Adipocyte (in vitro differentiated cells): Measurements from ENCODE around the gene WEE2.
"Not testable (repeated sequence)": the region's sequence is repeated elsewhere in the genome, so short reads cannot be mapped to it uniquely, and the experiment has no call there.

Experiments used
- DNase-seq: peaks from one replicate; pipeline ENCODE4 v3.0.0-alpha.2; 2015; ENCODE audit warnings: low read depth
- H3K27me3 ChIP-seq: replicated peaks from 2 replicates; pipeline ENCODE4 v1.7.0; 2013; ENCODE audit warnings: mild to moderate bottlenecking, low read length, moderate library complexity; ENCODE audit not compliant: control insufficient read depth, insufficient read depth
- H3K36me3 ChIP-seq: 2 replicates; pipeline ENCODE4 v1.7.0; 2013; ENCODE audit warnings: low read length, mild to moderate bottlenecking, moderate library complexity; ENCODE audit not compliant: control insufficient read depth, insufficient read depth, severe bottlenecking
- H3K4me1 ChIP-seq: 2 replicates; pipeline ENCODE4 v1.7.0; 2013; ENCODE audit warnings: mild to moderate bottlenecking, low read length, moderate library complexity; ENCODE audit not compliant: control insufficient read depth, insufficient read depth
- H3K4me3 ChIP-seq: 2 replicates; pipeline ENCODE4 v1.7.0; 2013; ENCODE audit warnings: mild to moderate bottlenecking, low read length, moderate library complexity
- H3K9ac ChIP-seq: 2 replicates; pipeline ENCODE4 v1.7.0; 2013; ENCODE audit warnings: mild to moderate bottlenecking, low read length, moderate library complexity
- H3K9me3 ChIP-seq: 2 replicates; pipeline ENCODE4 v1.7.0; 2013; ENCODE audit warnings: mild to moderate bottlenecking, low read length, moderate library complexity; ENCODE audit not compliant: control insufficient read depth

WEE2 gene

DNA sequence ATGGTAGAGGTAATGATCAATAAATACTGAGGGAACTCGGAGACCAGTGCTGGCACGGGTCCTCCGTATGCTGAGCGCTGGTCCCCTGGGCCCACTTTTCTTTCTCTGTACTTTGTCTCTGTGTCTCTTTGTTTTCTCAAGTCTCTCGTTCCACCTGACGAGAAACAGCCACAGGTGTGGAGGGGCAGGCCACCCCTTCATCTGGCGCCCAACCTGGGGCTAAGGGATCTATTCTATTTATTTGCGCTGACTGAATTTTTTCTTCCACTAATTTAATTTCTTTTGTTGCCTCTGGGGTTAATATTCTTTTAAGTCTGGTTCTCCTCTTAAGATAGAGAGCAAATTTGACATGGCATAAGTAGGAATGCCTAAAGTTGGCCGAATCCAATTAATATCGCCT lies 43.8 kb downstream of the WEE2 start:
- H3K36me3 ChIP-seq: peaks cover 82% of the 10 kb centered on the region
- H3K4me3 ChIP-seq, H3K4me1 ChIP-seq, H3K9ac ChIP-seq, DNase-seq, H3K27me3 ChIP-seq: not testable (repeated sequence)
- H3K9me3 ChIP-seq: peaks cover 18% of the 10 kb centered on the region

DNA sequence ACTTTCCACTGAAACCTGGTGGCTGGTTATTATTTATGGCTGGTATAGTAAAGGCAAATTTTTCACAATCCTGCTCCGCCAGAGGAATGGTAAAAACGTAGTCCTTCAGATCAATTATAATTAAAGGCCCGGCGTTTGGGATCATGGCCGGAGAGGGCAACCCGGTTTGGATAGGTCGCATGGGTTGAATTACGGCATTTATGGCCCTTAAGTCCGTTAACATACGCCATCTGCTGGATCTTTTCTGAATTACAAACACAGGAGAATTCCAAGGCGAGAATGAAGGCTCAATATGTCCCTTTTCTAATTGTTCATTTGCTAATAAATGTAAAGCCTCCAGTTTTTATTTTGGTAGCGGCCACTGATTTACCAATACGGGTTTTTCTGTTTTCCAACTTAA lies 44.5 kb downstream of the WEE2 start:
- H3K9me3 ChIP-seq: peaks cover 18% of the 10 kb centered on the region
- DNase-seq: peak; percentile 5
- H3K27me3 ChIP-seq: no peaks in the 10 kb centered on the region
- no peak overlapping the region for H3K4me3 ChIP-seq
- no peaks in the 10 kb centered on the region for H3K4me1 ChIP-seq
- H3K9ac ChIP-seq: no peak overlapping the region
- peaks cover 85% of the 10 kb centered on the region for H3K36me3 ChIP-seq

DNA sequence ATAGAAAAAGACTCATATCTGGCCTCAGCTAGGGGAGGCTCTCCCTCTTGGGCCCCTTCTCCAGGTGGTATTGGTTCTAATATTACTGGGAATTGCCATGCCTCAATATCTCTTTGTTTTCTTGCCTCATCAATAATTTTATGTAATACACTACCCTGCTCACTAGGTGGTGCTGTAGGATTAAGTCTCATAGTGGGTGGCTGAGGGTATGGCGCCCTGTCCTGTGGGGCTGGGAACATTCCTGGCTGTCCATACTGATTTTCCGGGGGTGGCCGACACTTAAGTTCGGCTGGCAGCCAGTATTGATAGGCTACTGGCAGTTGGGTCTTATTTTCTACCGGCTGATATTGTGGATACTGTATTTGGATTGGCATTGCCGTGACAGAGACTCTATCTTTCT lies 46.8 kb downstream of the WEE2 start:
- peak; percentile 20 for DNase-seq
- Histone ChIP-seq H3K4me3 (no peak overlapping the region), H3K36me3 (peaks cover 73% of the 10 kb centered on the region), H3K27me3 (no peaks in the 10 kb centered on the region), H3K4me1 (no peaks in the 10 kb centered on the region), H3K9me3 (peaks cover 18% of the 10 kb centered on the region), H3K9ac (no peak overlapping the region)

DNA sequence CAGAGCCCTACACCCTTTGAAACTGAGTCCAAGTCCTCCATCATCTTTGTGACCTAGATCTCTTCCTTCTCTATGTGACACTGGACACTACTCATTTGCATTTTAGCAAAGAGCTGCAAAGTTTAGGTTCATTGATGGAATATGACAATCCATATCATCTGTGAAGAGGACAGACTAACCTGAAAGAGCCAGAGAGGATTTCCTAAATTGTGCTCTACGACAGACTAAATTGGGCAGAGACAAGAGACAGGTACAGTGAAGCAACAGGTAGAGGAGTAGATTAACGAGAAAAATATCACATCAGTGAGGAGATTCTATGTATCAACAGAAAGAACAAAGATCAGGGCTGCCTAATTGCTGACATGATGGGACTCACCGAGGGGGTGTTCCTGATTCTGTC lies 55.6 kb downstream of the WEE2 start, which contains the start of gene TAS2R3:
Gene TAS2R3, plus strand, starts transcription at position 301 of the 400 bp plus-strand sequence. Its CDS starts 62 bp downstream, at position 363.
- H3K36me3 ChIP-seq: peaks cover 30% of the 10 kb centered on the region
- DNase-seq: no peak

DNA sequence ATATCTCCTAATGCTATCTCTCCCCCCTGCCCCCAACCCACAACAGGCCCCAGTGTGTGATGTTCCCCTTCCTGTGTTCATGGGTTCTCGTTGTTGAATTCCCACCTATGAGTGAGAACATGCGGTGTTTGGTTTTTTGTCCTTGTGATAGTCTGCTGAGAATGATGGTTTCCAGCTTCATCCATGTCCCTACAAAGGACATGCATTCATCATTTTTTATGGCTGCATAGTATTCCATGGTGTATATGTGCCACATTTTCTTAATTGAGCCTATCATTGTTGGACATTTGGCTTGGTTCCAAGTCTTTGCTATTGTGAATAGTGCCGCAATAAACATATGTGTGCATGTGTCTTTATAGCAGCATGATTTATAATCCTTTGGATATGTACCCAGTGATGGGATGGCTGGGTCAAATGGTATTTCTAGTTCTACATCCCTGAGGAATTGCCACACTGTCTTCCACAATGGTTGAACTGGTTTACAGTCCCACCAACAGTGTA lies 62.0 kb downstream of the WEE2 start:
- H3K27me3 ChIP-seq, H3K4me1 ChIP-seq, H3K36me3 ChIP-seq, H3K9me3 ChIP-seq, H3K9ac ChIP-seq, H3K4me3 ChIP-seq, DNase-seq: not testable (repeated sequence)

More for the DNA sequence above, 55.6 kb downstream of the WEE2 start, which contains the start of gene TAS2R3:
- no peak within 1 kb of the TSS for H3K4me3 ChIP-seq
- H3K4me1 ChIP-seq: no peaks in the 10 kb centered on the region
- no peaks in the 10 kb centered on the region for H3K27me3 ChIP-seq
- H3K9ac ChIP-seq: no peak within 1 kb of the TSS
- no peaks in the 10 kb centered on the region for H3K9me3 ChIP-seq

DNA sequence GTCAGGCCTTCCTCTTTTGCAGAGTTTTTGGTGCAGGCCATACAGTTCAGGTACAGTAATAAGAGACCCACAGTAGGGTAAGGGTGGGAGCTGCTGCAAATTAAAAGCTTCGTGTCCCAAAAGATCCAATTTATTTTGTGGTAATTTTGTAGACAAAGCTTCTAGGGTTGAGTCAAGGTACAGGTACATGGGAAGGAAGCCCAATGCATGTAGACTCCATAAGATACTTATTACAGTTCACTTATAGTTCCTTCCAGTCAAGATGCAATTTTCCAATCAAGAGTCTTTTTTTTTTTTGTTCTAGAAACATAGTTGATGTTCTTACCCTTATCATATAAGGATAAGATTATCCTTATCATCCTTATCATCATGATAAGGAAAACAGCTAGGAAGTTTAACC lies 68.2 kb downstream of the WEE2 start, which contains the start of gene TAS2R4:
Gene TAS2R4, plus strand, starts transcription at position 301 of the 400 bp plus-strand sequence. CDS start 1,815 bp downstream, outside the sequence.
- Histone ChIP-seq H3K36me3 (peaks cover 4% of the 10 kb centered on the region), H3K9ac (no peak within 1 kb of the TSS), H3K9me3 (no peaks in the 10 kb centered on the region), H3K4me1 (no peaks in the 10 kb centered on the region), H3K4me3 (no peak within 1 kb of the TSS), H3K27me3 (no peaks in the 10 kb centered on the region)
- no peak for DNase-seq
